Measurements from ENCODE around the gene DUSP10. TPM values are rescaled to one million over a fixed set of nuclear protein-coding genes. Genes with fewer than 3 reads are reported as not detected.

DUSP10 gene
- total RNA-seq, 3 donors from 2014 or later, result 15.5 to 33.2 (median 28.2) TPM

DNA sequence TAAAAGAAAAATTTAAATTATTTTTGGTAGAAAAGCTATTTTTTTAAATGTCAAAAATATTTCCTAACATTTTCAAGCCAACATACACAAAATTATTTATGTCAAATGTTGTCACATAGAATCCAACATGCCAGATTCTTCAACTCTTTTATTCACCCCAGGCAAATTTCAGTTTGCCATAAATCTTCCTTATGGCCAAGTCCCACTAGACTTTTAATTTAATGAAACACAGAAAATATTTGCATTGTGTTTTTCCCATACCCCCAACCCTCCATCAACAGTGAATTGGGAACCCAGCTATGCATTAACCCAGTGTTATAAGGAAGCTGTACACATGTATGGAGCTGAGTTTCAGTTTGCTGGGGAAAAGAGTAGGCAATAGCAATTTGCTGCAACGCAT, 41.4 kb downstream of the DUSP10 start:
- Histone ChIP-seq H3K27ac (no peak overlapping the region), H3K4me3 (no peak overlapping the region), H3K36me3 (no peaks in the 10 kb centered on the region), H3K9me3 (no peaks in the 10 kb centered on the region), H3K4me1 (no peaks in the 10 kb centered on the region), H3K27me3 (no peaks in the 10 kb centered on the region)
- intact Hi-C loops (cut with DNase I; ENCODE audit: low total_unique reads), result no loop called here
- TF ChIP-seq, protein P1, sequence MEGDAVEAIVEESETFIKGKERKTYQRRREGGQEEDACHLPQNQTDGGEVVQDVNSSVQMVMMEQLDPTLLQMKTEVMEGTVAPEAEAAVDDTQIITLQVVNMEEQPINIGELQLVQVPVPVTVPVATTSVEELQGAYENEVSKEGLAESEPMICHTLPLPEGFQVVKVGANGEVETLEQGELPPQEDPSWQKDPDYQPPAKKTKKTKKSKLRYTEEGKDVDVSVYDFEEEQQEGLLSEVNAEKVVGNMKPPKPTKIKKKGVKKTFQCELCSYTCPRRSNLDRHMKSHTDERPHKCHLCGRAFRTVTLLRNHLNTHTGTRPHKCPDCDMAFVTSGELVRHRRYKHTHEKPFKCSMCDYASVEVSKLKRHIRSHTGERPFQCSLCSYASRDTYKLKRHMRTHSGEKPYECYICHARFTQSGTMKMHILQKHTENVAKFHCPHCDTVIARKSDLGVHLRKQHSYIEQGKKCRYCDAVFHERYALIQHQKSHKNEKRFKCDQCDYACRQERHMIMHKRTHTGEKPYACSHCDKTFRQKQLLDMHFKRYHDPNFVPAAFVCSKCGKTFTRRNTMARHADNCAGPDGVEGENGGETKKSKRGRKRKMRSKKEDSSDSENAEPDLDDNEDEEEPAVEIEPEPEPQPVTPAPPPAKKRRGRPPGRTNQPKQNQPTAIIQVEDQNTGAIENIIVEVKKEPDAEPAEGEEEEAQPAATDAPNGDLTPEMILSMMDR (IDR thresholded peaks at IDR 0.05), result no peak
- no peak for TF ChIP-seq POLR2AphosphoS5 (IDR thresholded peaks at IDR 0.05)
- TF ChIP-seq POLR2A (IDR thresholded peaks at IDR 0.05), result no peak
- DNase-seq (ENCODE audit: low spot score in 2 of 2), result no peak

- Histone ChIP-seq H3K27me3 (no peaks in the 10 kb centered on the region), H3K4me3 (no peak overlapping the region), H3K9me3 (no peaks in the 10 kb centered on the region), H3K36me3 (no peaks in the 10 kb centered on the region), H3K4me1 (no peaks in the 10 kb centered on the region), H3K27ac (no peak overlapping the region)
- no peak for DNase-seq (ENCODE audit: low spot score in 2 of 2)
- intact Hi-C loops (cut with DNase I; ENCODE audit: low total_unique reads), result no loop called here
- TF ChIP-seq, protein P1 (IDR thresholded peaks at IDR 0.05), result no peak
- no peak for TF ChIP-seq POLR2AphosphoS5 (IDR thresholded peaks at IDR 0.05)
- TF ChIP-seq POLR2A (IDR thresholded peaks at IDR 0.05), result no peak
Observed at GRCh38 chr1:221699978-221700519, 41.8 kb downstream of the DUSP10 start.

DNA sequence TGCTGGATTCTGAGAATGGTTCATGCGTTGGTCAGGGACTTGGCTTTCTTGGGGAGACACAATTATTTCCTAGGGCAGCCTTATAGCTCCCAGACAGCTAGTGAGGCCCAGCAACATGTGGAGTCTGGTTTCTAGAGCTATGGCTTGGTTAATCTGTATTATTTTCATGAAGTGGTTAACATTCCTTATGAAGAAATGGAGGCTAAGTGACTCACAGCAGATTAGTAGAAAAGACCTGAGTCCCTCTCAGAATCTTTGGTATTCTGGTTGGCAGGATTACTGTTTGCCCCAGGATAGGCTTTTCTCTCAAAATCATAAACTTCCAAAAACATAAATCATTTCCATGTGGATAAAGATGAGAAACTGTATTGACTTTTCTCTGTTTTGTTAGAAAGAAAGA, 42.3 kb downstream of the DUSP10 start:
- no peak for DNase-seq (ENCODE audit: low spot score in 2 of 2)
- no peak overlapping the region for H3K4me3 ChIP-seq
- no peaks in the 10 kb centered on the region for H3K27me3 ChIP-seq
- TF ChIP-seq, protein P1 (IDR thresholded peaks at IDR 0.05), result no peak
- TF ChIP-seq POLR2AphosphoS5 (IDR thresholded peaks at IDR 0.05), result no peak
- no peak for TF ChIP-seq POLR2A (IDR thresholded peaks at IDR 0.05)
- no peaks in the 10 kb centered on the region for H3K4me1 ChIP-seq
- no peaks in the 10 kb centered on the region for H3K9me3 ChIP-seq
- H3K27ac ChIP-seq, result no peak overlapping the region
- H3K36me3 ChIP-seq, result no peaks in the 10 kb centered on the region
- intact Hi-C loops (cut with DNase I; ENCODE audit: low total_unique reads), result no loop called here

DNA sequence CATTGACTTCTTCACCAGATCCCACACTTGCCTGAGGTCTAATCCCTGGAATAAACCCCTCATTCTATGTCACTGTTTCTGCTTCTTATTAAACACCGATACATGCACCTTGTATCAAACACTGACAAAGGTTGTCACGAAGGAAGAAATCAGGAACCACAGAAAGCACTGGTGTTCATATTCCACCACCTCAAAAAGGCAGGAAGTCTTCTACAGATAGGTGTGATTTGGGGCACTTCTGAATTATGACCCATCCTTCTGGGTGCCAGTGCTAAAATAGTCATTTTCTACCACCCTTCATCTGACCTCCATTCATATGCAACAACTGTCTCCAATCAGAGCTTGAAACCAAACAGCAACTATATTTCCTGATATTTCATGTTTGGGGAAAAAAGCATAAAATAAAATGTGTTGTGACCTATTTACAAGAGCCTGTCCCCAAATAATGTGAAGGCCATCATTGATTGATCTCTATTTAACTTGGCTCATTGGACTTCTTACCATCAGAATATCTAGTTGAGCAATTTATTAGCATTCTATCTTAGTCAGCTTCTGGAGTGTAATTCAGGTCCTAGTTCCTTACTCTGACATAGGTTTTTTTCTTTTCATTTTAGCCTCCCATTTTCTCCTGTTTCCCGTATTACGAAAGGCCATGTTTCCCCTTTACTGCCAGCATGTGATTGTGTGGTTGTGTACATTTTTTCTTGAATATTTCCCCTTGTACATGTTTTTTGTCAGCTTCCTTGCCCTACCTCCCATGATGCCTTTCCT, 43.1 kb downstream of the DUSP10 start:
- Histone ChIP-seq H3K4me3 (no peak overlapping the region), H3K4me1 (no peaks in the 10 kb centered on the region), H3K9me3 (peaks cover 0 to 5% of the 10 kb centered on the region in 2 donors), H3K27me3 (no peaks in the 10 kb centered on the region), H3K27ac (no peak overlapping the region), H3K36me3 (no peaks in the 10 kb centered on the region)
- TF ChIP-seq POLR2AphosphoS5 (IDR thresholded peaks at IDR 0.05), result no peak
- no peak for DNase-seq (ENCODE audit: low spot score in 2 of 2)
- intact Hi-C loops (cut with DNase I; ENCODE audit: low total_unique reads), result no loop called here

- no peak overlapping the region for H3K27ac ChIP-seq
- DNase-seq (ENCODE audit: low spot score in 2 of 2), result no peak
- H3K4me1 ChIP-seq, result no peaks in the 10 kb centered on the region
- no peaks in the 10 kb centered on the region for H3K36me3 ChIP-seq
- TF ChIP-seq POLR2A (IDR thresholded peaks at IDR 0.05) (no peak), POLR2AphosphoS5 (IDR thresholded peaks at IDR 0.05) (no peak)
- TF ChIP-seq, protein P1 (IDR thresholded peaks at IDR 0.05), result no peak
- peaks cover 0 to 12% of the 10 kb centered on the region in 2 donors for H3K9me3 ChIP-seq
- H3K4me3 ChIP-seq, result no peak overlapping the region
- intact Hi-C loops (cut with DNase I; ENCODE audit: low total_unique reads), result no loop called here
- H3K27me3 ChIP-seq, result no peaks in the 10 kb centered on the region
Observed at GRCh38 chr1:221697923-221698425, 43.9 kb downstream of the DUSP10 start.
